ENCODE measurements around the gene FTL. TPM values are rescaled to one million over a fixed set of nuclear protein-coding genes. Genes with fewer than 3 reads are reported as not detected.
"Not testable (repeated sequence)": the region's sequence is repeated elsewhere in the genome, so short reads cannot be mapped to it uniquely, and the experiment has no call there.

FTL gene
- total RNA-seq, 4 donors from 2014 or later: 5,480 to 8,362 (median 5,857) TPM

GRCh38 chr19:48920949-48921348, 44.2 kb upstream of the FTL start:
- Histone ChIP-seq H3K36me3 (peaks cover 0 to 88% (median 12%) of the 10 kb centered on the region in 3 donors), H3K4me3 (no peak overlapping the region), H3K4me1 (no peaks in the 10 kb centered on the region), H3K27ac (no peak overlapping the region), H3K9me3 (no peaks in the 10 kb centered on the region), H3K27me3 (no peaks in the 10 kb centered on the region)
- no peak for DNase-seq (ENCODE audit: low spot score in 2 of 2)
- no peak for TF ChIP-seq CTCF (IDR thresholded peaks at IDR 0.05)
- no peak for TF ChIP-seq POLR2A (IDR thresholded peaks at IDR 0.05)
- no peak for TF ChIP-seq EP300 (IDR thresholded peaks at IDR 0.05)
- WGBS, 2 donors: 64 to 78% methylated on average over 5 to 8 of the region's 10 CpGs

- TF ChIP-seq CTCF (IDR thresholded peaks at IDR 0.05): no peak
- TF ChIP-seq EP300 (IDR thresholded peaks at IDR 0.05): no peak
- no peak for TF ChIP-seq POLR2A (IDR thresholded peaks at IDR 0.05)
- H3K4me1 ChIP-seq: peaks cover 0 to 3% (median 1%) of the 10 kb centered on the region in 4 donors
These were observed 43.2 kb upstream of the FTL start for GRCh38 chr19:48921721-48922500.

GRCh38 chr19:48922548-48923490, 42.3 kb upstream of the FTL start:
- H3K4me1 ChIP-seq: peaks cover 0 to 11% (median 4%) of the 10 kb centered on the region in 4 donors
- H3K36me3 ChIP-seq: peaks cover 0 to 69% (median 12%) of the 10 kb centered on the region in 3 donors
- no peak overlapping the region for H3K4me3 ChIP-seq
- H3K27me3 ChIP-seq: no peaks in the 10 kb centered on the region
- DNase-seq (ENCODE audit: low spot score in 2 of 2): no peak
- 83 to 85% methylated on average over 18 of the region's 18 CpGs for WGBS, 2 donors
- no peaks in the 10 kb centered on the region for H3K9me3 ChIP-seq
- no peak for TF ChIP-seq EP300 (IDR thresholded peaks at IDR 0.05)
- H3K27ac ChIP-seq: no peak overlapping the region

More at GRCh38 chr19:48921721-48922500, 43.2 kb upstream of the FTL start:
- Histone ChIP-seq H3K27ac (no peak overlapping the region), H3K4me3 (no peak overlapping the region), H3K27me3 (no peaks in the 10 kb centered on the region), H3K36me3 (peaks cover 0 to 78% (median 12%) of the 10 kb centered on the region in 3 donors), H3K9me3 (no peaks in the 10 kb centered on the region)
- WGBS, 2 donors: 88 to 91% methylated on average over 10 to 12 of the region's 12 CpGs
- no peak for DNase-seq (ENCODE audit: low spot score in 2 of 2)

GRCh38 chr19:48925240-48925843, 39.8 kb upstream of the FTL start:
- H3K9me3 ChIP-seq: no peaks in the 10 kb centered on the region
- no peak overlapping the region for H3K4me3 ChIP-seq
- WGBS, 2 donors: 86 to 90% methylated on average over 11 of the region's 11 CpGs
- no peaks in the 10 kb centered on the region for H3K27me3 ChIP-seq
- peak overlapping the region in 2 of 4 donors; percentile 11 to 63 for H3K27ac ChIP-seq
- H3K36me3 ChIP-seq: peaks cover 0 to 44% (median 9%) of the 10 kb centered on the region in 3 donors
- no peak for DNase-seq (ENCODE audit: low spot score in 2 of 2)
- TF ChIP-seq POLR2A (IDR thresholded peaks at IDR 0.05): no peak
- TF ChIP-seq CTCF (IDR thresholded peaks at IDR 0.05): no peak
- no peak for TF ChIP-seq EP300 (IDR thresholded peaks at IDR 0.05)
- peaks cover 0 to 11% (median 4%) of the 10 kb centered on the region in 4 donors for H3K4me1 ChIP-seq

GRCh38 chr19:48925890-48926289, 39.2 kb upstream of the FTL start:
- WGBS, 2 donors: 83 to 84% methylated on average over 8 of the region's 8 CpGs
- not testable (repeated sequence) for H3K27me3 ChIP-seq; H3K9me3 ChIP-seq; DNase-seq (ENCODE audit: low spot score in 2 of 2); H3K4me3 ChIP-seq
- Histone ChIP-seq H3K36me3 (peaks cover 0 to 39% (median 6%) of the 10 kb centered on the region in 3 donors), H3K4me1 (peaks cover 0 to 11% (median 4%) of the 10 kb centered on the region in 4 donors), H3K27ac (peak overlapping the region in 2 of 4 donors; percentile 63 to 83)

All from tibial nerve (tissue), 4 donors.